Inferior parietal cortex (tissue), 1 donor: ENCODE results near the gene FNDC3A.
"Not testable (repeated sequence)": the region's sequence is repeated elsewhere in the genome, so short reads cannot be mapped to it uniquely, and the experiment has no call there.

ENCODE experiments used
- DNase-seq: peaks from one replicate; pipeline ENCODE4 v3.0.0-alpha.2; 2016; ENCODE audit errors: extremely low spot score

FNDC3A gene

GRCh38 chr13:48975101-48975855, 434 bp upstream of the FNDC3A start:
- DNase-seq: no peak

- peak; percentile 65 for DNase-seq
Observed at GRCh38 chr13:48976576-48977285, 1.0 kb downstream of the FNDC3A start.

DNA sequence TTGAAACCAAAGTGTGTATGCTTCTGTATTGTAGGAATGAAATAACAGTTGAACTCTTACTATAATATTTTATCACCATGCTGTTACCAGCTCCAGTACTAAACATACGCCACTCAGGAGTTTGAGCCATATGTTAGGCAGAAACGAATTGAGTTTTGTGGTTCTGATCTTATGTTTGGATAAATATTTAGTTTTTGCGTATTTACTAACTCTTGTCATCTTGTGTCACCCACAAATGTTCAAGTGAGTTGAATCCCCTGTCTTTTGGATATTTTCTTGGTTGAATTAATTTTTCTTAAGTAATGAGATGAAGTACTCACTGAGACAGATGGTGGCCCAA, 1.5 kb downstream of the FNDC3A start:
- no peak for DNase-seq

DNA sequence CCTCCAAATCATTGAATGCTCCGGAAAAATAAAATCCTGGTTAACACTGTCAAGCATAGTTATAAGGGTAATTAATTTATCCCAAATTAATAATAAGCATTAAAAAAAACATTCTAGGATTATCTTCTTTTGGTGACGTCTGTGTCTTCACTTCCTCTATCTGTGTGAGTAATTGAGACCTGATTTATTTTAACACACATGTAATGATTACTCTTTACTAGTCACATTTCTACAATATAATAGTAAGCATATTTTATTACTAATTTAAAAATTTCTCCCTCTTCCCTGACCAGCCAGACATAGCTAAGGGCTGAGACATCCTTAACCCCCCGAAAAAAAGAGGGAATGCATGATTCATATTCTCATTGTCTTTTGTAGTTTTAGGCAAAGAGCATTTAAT, 2.3 kb downstream of the FNDC3A start:
- DNase-seq: no peak

DNA sequence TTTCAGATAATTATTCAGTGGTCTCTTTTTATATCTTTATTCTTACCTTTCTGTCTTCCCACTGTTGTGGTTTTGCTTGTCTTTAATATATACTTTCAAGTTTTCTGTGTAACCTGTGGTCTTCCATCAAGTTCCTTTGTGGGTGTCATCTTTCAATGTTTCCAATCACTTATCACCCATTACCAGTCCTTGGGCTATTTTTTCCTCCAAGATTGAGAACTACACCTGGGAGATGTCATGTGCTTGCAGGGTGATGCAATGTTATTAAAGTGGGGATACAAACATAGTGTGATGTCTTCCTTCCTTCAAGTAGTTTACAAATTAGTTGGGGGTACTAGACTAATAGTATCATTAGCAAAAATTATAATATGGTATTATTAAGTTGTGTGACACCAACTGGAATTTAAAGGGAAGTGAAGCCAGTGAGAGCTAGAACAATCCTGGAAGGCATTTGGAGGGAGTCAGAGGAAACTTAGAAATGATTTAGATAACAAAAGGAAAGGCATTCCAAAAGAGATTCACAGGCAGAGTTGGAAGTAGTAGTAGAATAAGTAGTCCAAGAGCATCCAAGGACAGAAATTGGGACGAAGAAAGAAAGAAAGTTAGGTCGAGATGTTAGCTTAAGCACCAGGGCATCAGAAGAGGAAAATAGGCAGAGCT, 3.4 kb downstream of the FNDC3A start:
- DNase-seq: no peak

DNA sequence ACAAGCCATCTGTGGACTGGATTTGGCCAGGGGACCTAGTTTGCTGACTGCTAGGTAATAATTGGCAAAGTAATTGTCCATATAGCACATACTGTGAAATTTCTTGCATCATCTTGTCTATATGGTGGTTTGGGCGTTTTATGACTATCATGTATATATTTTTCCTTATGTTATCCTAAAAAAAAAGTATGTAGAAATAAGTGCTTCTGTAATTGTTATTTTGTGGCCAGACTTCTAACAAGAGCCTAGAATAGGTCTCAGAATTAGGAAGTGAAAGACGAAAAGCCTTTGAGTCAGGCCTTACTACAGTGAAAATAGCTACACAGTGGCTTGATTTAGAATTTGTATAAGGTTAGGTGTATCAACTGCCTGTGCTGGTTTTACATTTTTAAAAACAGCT, 4.2 kb downstream of the FNDC3A start:
- no peak for DNase-seq

DNA sequence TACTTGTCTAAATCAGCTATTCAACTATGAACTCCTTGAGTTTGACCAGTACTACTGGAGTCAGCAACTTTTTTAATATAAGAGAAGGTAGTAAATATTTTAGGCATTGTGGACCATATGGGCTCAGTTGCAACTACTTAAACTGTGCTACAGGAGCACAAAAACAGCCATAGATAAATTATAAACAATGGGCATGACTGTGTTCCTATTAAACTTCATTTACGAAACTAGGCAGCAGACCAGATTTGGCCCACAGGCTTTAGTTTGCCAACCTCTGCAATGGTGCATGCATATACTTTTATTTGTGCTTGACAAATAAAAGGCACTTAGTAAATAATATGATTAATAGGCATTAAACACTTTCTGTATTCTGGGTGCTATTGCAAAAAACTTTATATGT, 7.6 kb downstream of the FNDC3A start:
- DNase-seq: no peak

DNA sequence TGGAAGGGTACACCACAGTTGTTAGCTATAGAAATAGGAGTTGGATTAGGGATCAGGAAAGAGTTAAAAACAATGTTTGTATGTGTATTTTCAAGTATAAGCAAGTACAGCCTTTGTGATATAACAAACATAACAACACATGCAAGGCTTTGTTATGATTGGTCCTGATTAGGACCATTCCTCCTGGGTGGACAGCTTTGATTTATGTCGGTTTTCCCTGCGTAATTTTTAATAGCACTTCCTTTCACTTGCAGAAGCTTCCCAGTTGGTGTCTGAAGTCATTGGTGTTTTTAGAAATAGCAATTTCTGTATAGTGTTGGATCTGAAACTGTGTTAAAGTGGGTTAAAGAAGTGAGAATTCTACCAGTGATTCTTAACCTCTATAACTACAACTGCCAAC, 10.0 kb downstream of the FNDC3A start:
- no peak for DNase-seq

DNA sequence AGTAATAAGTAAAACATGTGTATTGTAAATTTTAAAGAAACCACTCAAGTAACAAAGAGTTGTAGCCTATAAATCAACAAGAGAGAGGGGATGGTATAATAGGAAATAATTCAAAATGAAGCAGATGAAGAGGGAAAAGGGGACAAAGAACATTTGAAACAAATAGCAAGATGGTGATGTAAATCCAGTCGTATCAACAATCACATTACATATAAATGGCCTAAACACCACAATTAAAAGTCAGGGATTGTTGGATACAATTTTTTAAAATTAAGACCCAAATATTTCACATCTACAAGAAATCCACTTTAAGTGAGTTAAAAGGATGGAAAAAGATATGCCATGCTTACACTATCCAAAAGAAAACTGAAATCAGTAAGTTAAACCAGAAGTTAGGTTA, 15.2 kb downstream of the FNDC3A start:
- no peak for DNase-seq

DNA sequence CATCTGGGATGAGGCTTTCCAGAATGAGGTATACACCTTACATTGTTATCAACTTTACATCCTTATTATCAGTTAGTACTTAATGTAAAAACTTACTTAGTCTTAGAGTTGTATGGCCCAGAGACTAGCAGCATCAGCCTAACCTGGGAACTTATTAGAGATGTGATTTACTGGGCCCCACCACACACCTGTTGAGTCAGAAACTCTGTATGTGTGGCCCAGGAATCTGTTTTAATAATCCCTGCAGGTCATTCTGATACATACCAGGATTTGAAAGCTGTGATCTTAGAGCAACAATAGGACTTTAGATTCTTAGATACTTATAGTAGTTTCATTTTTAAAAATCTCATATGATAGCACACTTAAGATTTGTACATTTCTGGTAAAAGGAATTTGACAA, 17.4 kb downstream of the FNDC3A start:
- no peak for DNase-seq

GRCh38 chr13:48994706-48995105, 19.0 kb downstream of the FNDC3A start:
- DNase-seq: no peak

DNA sequence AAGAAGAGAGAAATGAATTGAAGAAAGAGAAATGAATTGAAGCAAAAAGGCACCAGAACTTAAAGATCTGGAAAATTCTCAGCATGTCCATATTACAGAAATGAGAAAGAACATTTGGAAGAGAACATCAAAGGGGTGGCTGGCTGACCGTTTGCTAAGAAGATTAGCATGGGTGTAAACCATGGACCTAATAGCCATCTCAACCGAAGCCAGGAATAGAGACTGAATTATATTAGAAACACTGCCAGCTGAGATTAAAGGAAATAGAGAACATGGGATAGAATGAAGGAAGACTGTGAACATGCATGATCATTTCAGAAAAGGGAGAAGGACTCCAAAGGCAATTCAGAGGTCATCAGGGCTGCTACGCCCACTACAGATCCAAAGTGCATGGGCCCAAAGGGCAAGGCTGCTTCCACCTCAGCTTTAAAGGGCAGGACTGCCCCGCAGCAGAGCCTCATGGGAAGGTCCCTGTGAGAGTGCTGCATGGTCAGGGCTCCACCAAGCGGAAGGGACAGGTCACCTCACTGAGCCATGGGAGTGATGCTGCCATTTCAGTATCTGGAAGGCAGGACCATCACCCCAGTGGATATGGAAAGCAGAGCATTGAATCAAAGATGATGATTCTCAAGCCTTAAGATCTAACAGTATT, 23.1 kb downstream of the FNDC3A start:
- DNase-seq: no peak

DNA sequence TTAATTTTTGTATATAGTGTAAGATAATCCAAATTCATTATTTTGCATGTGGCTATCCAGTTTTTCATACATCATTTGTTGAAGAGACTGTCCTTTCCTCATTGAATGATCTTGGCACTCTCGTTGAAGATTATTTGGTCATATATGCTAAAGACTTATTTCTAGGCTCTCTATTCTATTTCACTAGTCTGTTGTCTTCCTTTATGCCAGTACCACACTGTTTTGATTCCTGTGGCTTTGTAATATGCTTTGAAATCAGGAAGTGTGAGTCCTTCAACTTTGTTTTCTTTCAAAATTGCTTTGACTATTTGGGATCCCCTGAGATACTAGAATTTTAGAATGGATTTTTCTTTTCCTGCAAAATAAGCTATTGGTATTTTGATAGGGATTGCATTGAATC, 24.5 kb downstream of the FNDC3A start:
- no peak for DNase-seq

DNA sequence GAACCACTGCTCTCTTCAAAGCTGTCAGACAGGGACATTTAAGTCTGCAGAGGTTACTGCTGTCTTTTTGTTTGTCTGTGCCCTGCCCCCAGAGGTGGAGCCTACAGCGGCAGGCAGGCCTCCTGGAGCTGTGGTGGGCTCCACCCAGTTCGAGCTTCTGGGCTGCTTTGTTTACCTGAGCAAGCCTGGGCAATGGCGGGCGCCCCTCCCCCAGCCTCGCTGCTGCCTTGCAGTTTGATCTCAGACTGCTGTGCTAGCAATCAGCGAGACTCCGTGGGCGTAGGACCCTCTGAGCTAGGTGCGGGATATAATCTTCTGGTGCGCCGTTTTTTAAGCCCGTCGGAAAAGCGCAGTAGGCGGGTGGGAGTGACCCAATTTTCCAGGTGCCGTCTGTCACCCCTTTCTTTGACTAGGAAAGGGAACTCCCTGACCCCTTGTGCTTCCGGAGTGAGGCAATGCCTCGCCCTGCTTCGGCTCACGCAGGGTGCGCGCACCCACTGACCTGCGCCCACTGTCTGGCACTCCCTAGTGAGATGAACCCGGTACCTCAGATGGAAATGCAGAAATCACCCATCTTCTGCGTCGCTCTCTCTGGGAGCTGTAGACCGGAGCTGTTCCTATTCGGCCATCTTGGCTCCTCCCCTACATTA, 43.4 kb downstream of the FNDC3A start:
- not testable (repeated sequence) for DNase-seq

DNA sequence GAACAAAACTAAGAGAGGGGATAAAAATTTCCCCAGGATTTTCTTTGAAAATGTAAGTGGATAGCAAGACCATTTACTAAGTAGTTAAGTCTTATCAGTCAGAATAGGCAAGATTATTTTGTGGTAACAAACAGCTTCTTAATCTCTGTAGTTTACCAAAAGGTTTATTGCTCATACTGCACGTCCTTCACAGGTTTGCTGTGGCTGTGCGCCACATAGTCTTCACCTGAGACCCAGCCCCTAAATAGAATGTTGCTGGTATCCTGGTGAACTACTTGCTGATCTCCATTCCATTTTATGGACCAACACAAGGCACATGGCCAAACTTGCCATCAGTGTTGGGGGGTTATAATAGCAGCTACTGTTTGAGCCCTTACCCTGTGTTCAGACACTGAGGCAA, 44.6 kb downstream of the FNDC3A start:
- DNase-seq: no peak

- no peak for DNase-seq
Observed at GRCh38 chr13:49020940-49021553, 45.3 kb downstream of the FNDC3A start.

DNA sequence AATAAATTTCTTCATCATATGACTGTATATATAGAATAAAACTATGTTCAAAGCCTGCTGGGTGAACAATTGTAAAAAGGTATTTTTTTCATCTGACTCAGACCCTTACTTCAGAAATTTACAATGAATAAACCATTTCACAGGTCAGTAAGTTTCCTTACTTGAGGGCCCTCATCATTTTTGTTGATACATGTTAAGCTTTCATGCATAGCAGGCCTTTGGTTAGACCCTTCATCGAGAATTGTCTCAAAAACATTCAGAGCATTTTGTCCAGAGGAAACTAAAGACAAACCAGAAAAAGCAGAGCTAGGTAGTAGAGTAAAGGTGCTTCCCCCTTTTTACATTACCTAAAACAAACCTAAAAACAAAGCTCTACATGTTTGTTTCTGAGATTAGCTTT, 46.2 kb downstream of the FNDC3A start:
- no peak for DNase-seq

- DNase-seq: no peak
Observed at GRCh38 chr13:49022472-49023144, 46.9 kb downstream of the FNDC3A start.

- DNase-seq: no peak
Observed at GRCh38 chr13:49023431-49023830, 47.7 kb downstream of the FNDC3A start.

GRCh38 chr13:49026851-49027250, 51.1 kb downstream of the FNDC3A start:
- DNase-seq: no peak

DNA sequence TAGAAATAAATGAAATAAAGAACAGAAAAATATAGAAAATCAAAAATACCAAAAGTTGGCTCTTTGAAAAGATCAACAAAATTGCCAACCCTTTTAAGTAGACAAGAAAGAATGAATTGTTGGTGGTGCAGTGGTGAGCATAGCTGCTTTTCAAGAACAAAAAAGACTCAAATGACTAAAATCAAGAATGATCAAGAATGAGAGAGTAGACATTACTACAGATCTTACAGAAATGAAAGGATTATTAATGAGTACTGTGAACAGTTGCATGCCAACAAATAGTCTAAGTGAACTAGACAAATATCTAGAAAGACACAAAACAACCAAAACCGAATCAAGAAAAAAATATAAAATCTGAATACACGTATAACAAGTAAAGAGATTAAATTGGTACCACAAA, 53.9 kb downstream of the FNDC3A start:
- DNase-seq: no peak
